GM19035 (cell line): ENCODE data around the gene STAT5A.
A peak's percentile ranks its signal among the peaks of the same experiment; 100 is the strongest.
"Not testable (repeated sequence)": the region's sequence is repeated elsewhere in the genome, so short reads cannot be mapped to it uniquely, and the experiment has no call there.

ENCODE experiments used
- ATAC-seq: cut with Tn5 transposase; IDR thresholded peaks from one replicate; pipeline ENCODE4 v1.9.1; 2021; ENCODE audit not compliant: unreplicated experiment

The STAT5A gene

GRCh38 chr17:42305031-42305330 lies 16.7 kb downstream of the STAT5A start:
- not testable (repeated sequence) for ATAC-seq

- no peak for ATAC-seq
These were observed 17.5 kb downstream of the STAT5A start for GRCh38 chr17:42305543-42306384.

GRCh38 chr17:42306385-42306667 lies 18.0 kb downstream of the STAT5A start:
- ATAC-seq: no peak

GRCh38 chr17:42307362-42307927 lies 19.1 kb downstream of the STAT5A start:
- no peak for ATAC-seq

GRCh38 chr17:42308446-42308845 lies 20.1 kb downstream of the STAT5A start:
- no peak for ATAC-seq

- no peak for ATAC-seq
These were observed 20.8 kb downstream of the STAT5A start for GRCh38 chr17:42309142-42309541.

- ATAC-seq: no peak
These were observed 21.9 kb downstream of the STAT5A start for GRCh38 chr17:42309986-42310786.

GRCh38 chr17:42310787-42311215 lies 22.5 kb downstream of the STAT5A start:
- ATAC-seq: no peak

- no peak for ATAC-seq
These were observed 23.1 kb downstream of the STAT5A start for GRCh38 chr17:42311240-42312034.

GRCh38 chr17:42312035-42312284 lies 23.7 kb downstream of the STAT5A start:
- ATAC-seq: no peak

- no peak for ATAC-seq
These were observed 24.2 kb downstream of the STAT5A start for GRCh38 chr17:42312285-42313130.

- ATAC-seq: no peak
These were observed 25.1 kb downstream of the STAT5A start for GRCh38 chr17:42313389-42313772.

GRCh38 chr17:42313773-42314566 lies 25.7 kb downstream of the STAT5A start:
- ATAC-seq: no peak

GRCh38 chr17:42315402-42316156 lies 27.3 kb downstream of the STAT5A start:
- peak; percentile 54 for ATAC-seq

- ATAC-seq: no peak
These were observed 28.5 kb downstream of the STAT5A start for GRCh38 chr17:42316755-42317154.

GRCh38 chr17:42317266-42317845 lies 29.1 kb downstream of the STAT5A start:
- ATAC-seq: no peak

GRCh38 chr17:42317967-42318366 lies 29.7 kb downstream of the STAT5A start:
- ATAC-seq: not testable (repeated sequence)

GRCh38 chr17:42321555-42321954 lies 33.3 kb downstream of the STAT5A start:
- ATAC-seq: no peak
